ENCODE results near the gene FOXN3.

FOXN3 gene

GRCh38 chr14:89382901-89383845, 33.9 kb downstream of the FOXN3 start:
- in situ Hi-C loops (cut with HindIII; ENCODE audit: low pct_ligation_motif_present, low sequenced_read_pairs): no loop called here

GRCh38 chr14:89382487-89382886, 34.5 kb downstream of the FOXN3 start:
- H3K27ac ChIP-seq: no peak overlapping the region
- in situ Hi-C loops (cut with HindIII; ENCODE audit: low pct_ligation_motif_present, low sequenced_read_pairs): no loop called here
- TF ChIP-seq CTCF (IDR thresholded peaks at IDR 0.05; ENCODE audit: low read depth, low read length, missing control alignments): no peak
- DNase-seq: no peak
- H3K4me3 ChIP-seq (ENCODE audit: low read depth, low read length): no peak overlapping the region
- H3K36me3 ChIP-seq (replicated peaks): no peaks in the 10 kb centered on the region
- no peaks in the 10 kb centered on the region for H3K27me3 ChIP-seq (replicated peaks)

More at GRCh38 chr14:89382901-89383845, 33.9 kb downstream of the FOXN3 start:
- Histone ChIP-seq H3K4me3 (ENCODE audit: low read depth, low read length) (no peak overlapping the region), H3K36me3 (replicated peaks) (no peaks in the 10 kb centered on the region), H3K27ac (no peak overlapping the region), H3K27me3 (replicated peaks) (no peaks in the 10 kb centered on the region)
- TF ChIP-seq CTCF (IDR thresholded peaks at IDR 0.05; ENCODE audit: low read depth, low read length, missing control alignments): no peak
- DNase-seq: no peak

GRCh38 chr14:89379891-89380820, 36.9 kb downstream of the FOXN3 start:
- DNase-seq: no peak
- Histone ChIP-seq H3K27me3 (replicated peaks) (no peaks in the 10 kb centered on the region), H3K36me3 (replicated peaks) (no peaks in the 10 kb centered on the region), H3K27ac (no peak overlapping the region), H3K4me3 (ENCODE audit: low read depth, low read length) (no peak overlapping the region)
- in situ Hi-C loops (cut with HindIII; ENCODE audit: low pct_ligation_motif_present, low sequenced_read_pairs): no loop called here
- no peak for TF ChIP-seq CTCF (IDR thresholded peaks at IDR 0.05; ENCODE audit: low read depth, low read length, missing control alignments)

GRCh38 chr14:89379006-89379405, 38.0 kb downstream of the FOXN3 start:
- Histone ChIP-seq H3K4me3 (ENCODE audit: low read depth, low read length) (no peak overlapping the region), H3K36me3 (replicated peaks) (no peaks in the 10 kb centered on the region), H3K27ac (no peak overlapping the region), H3K27me3 (replicated peaks) (no peaks in the 10 kb centered on the region)
- in situ Hi-C loops (cut with HindIII; ENCODE audit: low pct_ligation_motif_present, low sequenced_read_pairs): no loop called here
- no peak for TF ChIP-seq CTCF (IDR thresholded peaks at IDR 0.05; ENCODE audit: low read depth, low read length, missing control alignments)
- DNase-seq: no peak

- H3K27me3 ChIP-seq (replicated peaks): no peaks in the 10 kb centered on the region
- peak overlapping the region; percentile 64 for H3K27ac ChIP-seq
- TF ChIP-seq CTCF (IDR thresholded peaks at IDR 0.05; ENCODE audit: low read depth, low read length, missing control alignments): no peak
- no peak overlapping the region for H3K4me3 ChIP-seq (ENCODE audit: low read depth, low read length)
- in situ Hi-C loops (cut with HindIII; ENCODE audit: low pct_ligation_motif_present, low sequenced_read_pairs): no loop called here
- peak; percentile 94 for DNase-seq
- no peaks in the 10 kb centered on the region for H3K36me3 ChIP-seq (replicated peaks)
These were observed 38.9 kb downstream of the FOXN3 start for GRCh38 chr14:89378119-89378518.
